Neural progenitor cell (in vitro differentiated cells): ENCODE data around the gene GINS3.

Source experiments
- EZH2 ChIP-seq: fragments of 200-600 bp; sonication (generic); IDR thresholded peaks from 2 replicates; pipeline ENCODE4 v1.6.1; 2017; ENCODE audit warnings: antibody characterized with exemption, mild to moderate bottlenecking, moderate library complexity
- TF ChIP-seq, protein P1 (sequence below): fragments of 200-600 bp; sonication (generic); IDR thresholded peaks from 2 replicates; pipeline ENCODE4 v1.5.1; 2017; ENCODE audit warnings: antibody characterized with exemption, mild to moderate bottlenecking

DNA sequence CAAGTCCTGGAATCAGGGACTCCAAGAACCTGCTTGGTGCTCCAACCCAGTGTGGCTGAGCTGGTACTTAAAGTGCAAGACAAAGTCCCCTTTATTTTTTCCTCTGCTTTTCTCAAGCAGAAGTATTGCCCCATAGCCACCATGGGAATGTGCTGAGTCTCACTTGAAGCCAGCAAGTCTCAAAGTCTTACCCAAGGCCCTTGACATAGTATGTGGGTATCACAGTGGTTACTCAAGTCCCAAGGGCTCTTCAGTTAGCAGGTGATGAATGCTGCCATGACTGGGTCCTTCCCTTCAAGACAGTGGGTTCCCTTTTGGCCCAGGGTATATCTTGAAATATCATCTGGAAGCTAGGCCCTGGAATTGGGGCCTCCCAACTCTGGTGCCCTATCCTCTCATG is 30.5 kb upstream of the GINS3 start:
- TF ChIP-seq, protein P1, sequence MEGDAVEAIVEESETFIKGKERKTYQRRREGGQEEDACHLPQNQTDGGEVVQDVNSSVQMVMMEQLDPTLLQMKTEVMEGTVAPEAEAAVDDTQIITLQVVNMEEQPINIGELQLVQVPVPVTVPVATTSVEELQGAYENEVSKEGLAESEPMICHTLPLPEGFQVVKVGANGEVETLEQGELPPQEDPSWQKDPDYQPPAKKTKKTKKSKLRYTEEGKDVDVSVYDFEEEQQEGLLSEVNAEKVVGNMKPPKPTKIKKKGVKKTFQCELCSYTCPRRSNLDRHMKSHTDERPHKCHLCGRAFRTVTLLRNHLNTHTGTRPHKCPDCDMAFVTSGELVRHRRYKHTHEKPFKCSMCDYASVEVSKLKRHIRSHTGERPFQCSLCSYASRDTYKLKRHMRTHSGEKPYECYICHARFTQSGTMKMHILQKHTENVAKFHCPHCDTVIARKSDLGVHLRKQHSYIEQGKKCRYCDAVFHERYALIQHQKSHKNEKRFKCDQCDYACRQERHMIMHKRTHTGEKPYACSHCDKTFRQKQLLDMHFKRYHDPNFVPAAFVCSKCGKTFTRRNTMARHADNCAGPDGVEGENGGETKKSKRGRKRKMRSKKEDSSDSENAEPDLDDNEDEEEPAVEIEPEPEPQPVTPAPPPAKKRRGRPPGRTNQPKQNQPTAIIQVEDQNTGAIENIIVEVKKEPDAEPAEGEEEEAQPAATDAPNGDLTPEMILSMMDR, result no peak
- TF ChIP-seq EZH2, result no peak
